IMR-90 (cell line): Measurements from ENCODE around the gene CDK6. TPM values are rescaled to one million over a fixed set of nuclear protein-coding genes. Genes with fewer than 3 reads are reported as not detected.

Experiments used
- ATAC-seq: fragments of 200-7000 bp; cut with Tn5 transposase; 2 replicates; pipeline ENCODE4 v1.9.1; 2020; ENCODE audit warnings: low read depth, mild to moderate bottlenecking, moderate library complexity
- BruUV-seq: library from RNA; stranded (reverse); fragments of 400-500 nt; replicated peaks from 2 replicates; lab custom pipeline; 2021; lab: Mats Ljungman, UMichigan
- CTCF ChIA-PET: fragments of 300-600 bp; formaldehyde crosslinking; extraction: SDS; loops from one replicate; lab custom pipeline; 2021; ENCODE audit warnings: antibody characterized with exemption; lab: Yijun Ruan, JAX
- POLR2A ChIA-PET: fragments of 300-600 bp; sonication (Branson Sonifier 250); formaldehyde crosslinking; loops from one replicate; lab custom pipeline; 2022; ENCODE audit warnings: antibody characterized with exemption; ENCODE audit not compliant: unreplicated experiment; lab: Charles Lee
- DNase-seq: peaks from one replicate; pipeline ENCODE4 v3.0.0; 2013
- H2AFZ ChIP-seq: replicated peaks from 2 replicates; pipeline ENCODE3; 2013; ENCODE audit warnings: low read length, mild to moderate bottlenecking; ENCODE audit not compliant: poor library complexity
- H2AK5ac ChIP-seq: 2 replicates; pipeline ENCODE4 v1.6.1; 2013; ENCODE audit warnings: low read depth, low read length, inconsistent platforms
- H2AK9ac ChIP-seq: replicated peaks from 2 replicates; pipeline ENCODE3; 2013; ENCODE audit warnings: mild to moderate bottlenecking, low read depth, low read length, moderate library complexity; ENCODE audit not compliant: poor library complexity
- H2BK120ac ChIP-seq: 2 replicates; pipeline ENCODE4 v1.6.1; 2013; ENCODE audit warnings: low read depth, low read length, inconsistent platforms
- H2BK15ac ChIP-seq: 3 replicates; pipeline ENCODE4 v1.6.1; 2013; ENCODE audit warnings: low read depth, low read length, inconsistent platforms
- H2BK20ac ChIP-seq: 2 replicates; pipeline ENCODE4 v1.6.1; 2013; ENCODE audit warnings: low read depth, mild to moderate bottlenecking, inconsistent platforms, low read length, moderate library complexity
- H2BK5ac ChIP-seq: 2 replicates; pipeline ENCODE4 v1.6.1; 2013; ENCODE audit warnings: mild to moderate bottlenecking, low read depth, low read length, inconsistent platforms; ENCODE audit not compliant: poor library complexity, severe bottlenecking
- H3K14ac ChIP-seq: replicated peaks from 2 replicates; pipeline ENCODE4 v1.6.1; 2013; ENCODE audit warnings: low read depth, low read length, inconsistent platforms
- H3K18ac ChIP-seq: 2 replicates; pipeline ENCODE4 v1.6.1; 2013; ENCODE audit warnings: low read depth, low read length, control low read depth
- H3K23ac ChIP-seq: 2 replicates; pipeline ENCODE4 v1.6.1; 2013; ENCODE audit warnings: low read depth, low read length, inconsistent platforms
- H3K27ac ChIP-seq: 2 replicates; pipeline ENCODE4 v1.5.1; 2013; ENCODE audit warnings: mild to moderate bottlenecking, control low read depth, low read length; ENCODE audit not compliant: insufficient read depth
- H3K27me3 ChIP-seq: 2 replicates; pipeline ENCODE4 v1.6.1; 2013; ENCODE audit warnings: low read length; ENCODE audit not compliant: control insufficient read depth, insufficient read depth
- H3K36me3 ChIP-seq: 2 replicates; pipeline ENCODE4 v1.6.1; 2013; ENCODE audit warnings: low read length, mixed read lengths; ENCODE audit not compliant: control insufficient read depth, insufficient read depth
- H3K4ac ChIP-seq: 2 replicates; pipeline ENCODE4 v1.6.1; 2013; ENCODE audit warnings: low read depth, low read length, inconsistent platforms
- H3K4me1 ChIP-seq: 2 replicates; pipeline ENCODE4 v1.6.1; 2013; ENCODE audit warnings: low read length, mixed read lengths; ENCODE audit not compliant: control insufficient read depth, insufficient read depth
- H3K4me2 ChIP-seq: 2 replicates; pipeline ENCODE4 v1.6.1; 2013; ENCODE audit warnings: low read depth, mild to moderate bottlenecking, control low read depth, low read length, moderate library complexity
- H3K4me3 ChIP-seq: 2 replicates; pipeline ENCODE4 v1.5.1; 2013; ENCODE audit warnings: low read depth, mild to moderate bottlenecking, control low read depth, low read length, moderate library complexity; ENCODE audit not compliant: insufficient read depth
- H3K56ac ChIP-seq: 2 replicates; pipeline ENCODE4 v1.6.1; 2013; ENCODE audit warnings: low read length, inconsistent platforms; ENCODE audit not compliant: insufficient read depth; ENCODE audit errors: extremely low read depth
- H3K79me1 ChIP-seq, 2 experiments: 2 replicates each; pipeline ENCODE4 v1.6.1; 2013; ENCODE audit warnings: low read length in 2 of 2, inconsistent platforms in 1 of 2, low read depth in 1 of 2
- H3K9ac ChIP-seq: 2 replicates; pipeline ENCODE4 v1.6.1; 2013; ENCODE audit warnings: low read depth, low read length, control low read depth
- H3K9me1 ChIP-seq: 2 replicates; pipeline ENCODE4 v1.6.1; 2013; ENCODE audit warnings: low read length, inconsistent platforms; ENCODE audit not compliant: insufficient read depth
- H3K9me3 ChIP-seq: 2 replicates; pipeline ENCODE4 v1.6.1; 2013; ENCODE audit warnings: low read length; ENCODE audit not compliant: control insufficient read depth, insufficient read depth
- H4K20me1 ChIP-seq: 2 replicates; pipeline ENCODE4 v1.6.1; 2013; ENCODE audit warnings: low read length, inconsistent platforms; ENCODE audit not compliant: insufficient read depth
- H4K5ac ChIP-seq: 2 replicates; pipeline ENCODE4 v1.6.1; 2013; ENCODE audit warnings: mild to moderate bottlenecking, low read depth, low read length, control low read depth
- H4K8ac ChIP-seq, 2 experiments: 2 replicates each; pipeline ENCODE4 v1.6.1; 2013; ENCODE audit warnings: low read depth in 2 of 2, low read length in 2 of 2, control low read depth in 1 of 2, inconsistent platforms in 1 of 2
- H4K91ac ChIP-seq: 2 replicates; pipeline ENCODE4 v1.6.1; 2013; ENCODE audit warnings: low read depth, low read length, inconsistent platforms; ENCODE audit not compliant: insufficient read depth
- BHLHE40 ChIP-seq: fragments of 150-350 bp; IDR thresholded peaks from 2 replicates; pipeline ENCODE4 v1.6.1; 2016; ENCODE audit warnings: mild to moderate bottlenecking, low read depth, low read length
- CEBPB ChIP-seq: IDR thresholded peaks from 2 replicates; pipeline ENCODE4 v1.6.1; 2012; ENCODE audit warnings: low read depth, low read length, improper control_type of control experiment
- FOS ChIP-seq: fragments of 150-350 bp; IDR thresholded peaks from 2 replicates; pipeline ENCODE4 v1.6.1; 2016; ENCODE audit warnings: low read depth, low read length
- MAFK ChIP-seq: IDR thresholded peaks from 2 replicates; pipeline ENCODE4 v1.6.1; 2012; ENCODE audit warnings: low read depth, low read length, improper control_type of control experiment
- MXI1 ChIP-seq: IDR thresholded peaks from 2 replicates; pipeline ENCODE4 v1.6.1; 2012; ENCODE audit warnings: low read depth, mild to moderate bottlenecking, low read length, moderate library complexity, borderline replicate concordance
- POLR2A ChIP-seq: IDR thresholded peaks from 2 replicates; pipeline ENCODE4 v1.6.1; 2012; ENCODE audit warnings: mild to moderate bottlenecking, low read depth, low read length
- RAD21 ChIP-seq: IDR thresholded peaks from 2 replicates; pipeline ENCODE4 v1.6.1; 2012; ENCODE audit warnings: low read length, improper control_type of control experiment
- RFX5 ChIP-seq: IDR thresholded peaks from 2 replicates; pipeline ENCODE4 v1.8.0; 2012; ENCODE audit warnings: low read depth, mild to moderate bottlenecking, low read length, moderate library complexity
- WGBS, 2 experiments: methylation state at CpG; one replicate each; pipeline versions ENCODE4 v1.1.5 to v1.1.7; 2013; ENCODE audit warnings: missing lambda C conversion rate in 2 of 2; ENCODE audit not compliant: insufficient read length in 1 of 2; ENCODE audit errors: extremely low coverage in 2 of 2; 5-methylcytosine and 5-hydroxymethylcytosine counted together
- dilution Hi-C: fragments of 300-500 bp; cut with HindIII; formaldehyde crosslinking; loops from one replicate; pipeline ENCODE4 v1.14.3; 2018; ENCODE audit warnings: low sequenced_read_pairs; ENCODE audit not compliant: unreplicated experiment
- in situ Hi-C: fragments of 300-500 bp; cut with MboI; formaldehyde crosslinking; loops from 3 replicates; pipeline ENCODE4 v1.14.3; 2019; ENCODE audit warnings: low sequenced_read_pairs, inconsistent platforms, mixed read lengths
- intact Hi-C: fragments of 100-400 bp; cut with micrococcal nuclease; formaldehyde crosslinking; loops from 2 replicates; pipeline ENCODE4 v1.10.0; 2022
- polyA plus RNA-seq, 3 experiments: library from polyadenylated mRNA; depleted of rRNA; stranded (reverse); fragments of >200 nt; gene quantifications; 2 replicates each; pipeline ENCODE4 v1.2.3, GENCODE V29; 2012; ENCODE audit warnings: low replicate concordance in 1 of 3
- total RNA-seq: library from RNA; depleted of rRNA; stranded (reverse); fragments of >200 nt; gene quantifications from 2 replicates; pipeline ENCODE4 v1.2.3, GENCODE V29; 2012
- TF ChIP-seq, protein P1 (sequence below): fragments of 150-350 bp; IDR thresholded peaks from 2 replicates; pipeline ENCODE4 v1.6.1; 2016; ENCODE audit warnings: low read depth, mild to moderate bottlenecking, low read length, moderate library complexity, borderline replicate concordance
- TF ChIP-seq, protein P2 (sequence below): fragments of 150-350 bp; IDR thresholded peaks from 2 replicates; pipeline ENCODE4 v1.6.1; 2017; ENCODE audit warnings: mild to moderate bottlenecking, antibody characterized with exemption, low read length, low read depth

Gene CDK6
- total and polyA plus RNA-seq, 2 of the 4 experiments (the other 2 are of a cell fraction) = 21.5 to 195 TPM

DNA sequence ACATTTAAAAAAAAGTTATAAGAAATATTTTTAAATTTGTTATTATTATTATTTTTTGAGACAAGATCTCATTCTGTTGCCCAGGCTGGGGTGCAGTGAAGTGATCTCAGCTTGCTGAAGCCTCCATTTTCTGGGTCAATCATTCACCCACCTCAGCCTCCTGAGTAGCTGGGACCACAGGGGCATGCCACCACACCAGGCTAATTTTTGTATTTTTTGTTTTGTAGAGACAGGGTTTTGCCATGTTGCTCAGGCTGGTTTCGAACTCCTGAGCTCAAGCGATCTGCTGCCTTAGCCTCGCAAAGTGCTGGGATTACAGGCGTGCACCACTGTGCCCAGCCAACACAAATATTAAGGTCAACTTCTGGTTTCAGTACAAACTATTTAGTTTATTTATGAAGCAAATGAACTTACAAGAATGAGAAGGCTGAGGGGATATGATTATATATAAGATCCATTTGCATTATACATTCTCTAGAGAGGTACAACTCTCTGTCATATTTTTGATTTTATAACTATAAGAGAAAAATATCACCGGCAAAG is 200.3 kb downstream of the CDK6 start:
- Histone ChIP-seq H3K14ac (no peak overlapping the region), H2BK15ac (no peak overlapping the region), H4K20me1 (peaks cover 16% of the 10 kb centered on the region), H3K4ac (no peak overlapping the region), H3K56ac (no peak overlapping the region), H3K9me1 (peaks cover 7% of the 10 kb centered on the region), H3K4me1 (peaks cover 6% of the 10 kb centered on the region), H3K4me2 (no peak overlapping the region), H3K4me3 (no peak overlapping the region), H3K27ac (0 out of 2 replicates have a peak overlapping the region, but pooled peaks have one; percentile 14), H4K5ac (no peak overlapping the region), H3K9me3 (no peaks in the 10 kb centered on the region), H3K18ac (no peak overlapping the region), H4K91ac (no peak overlapping the region), H2BK5ac (no peak overlapping the region), H3K36me3 (peaks cover 8% of the 10 kb centered on the region), H2AK9ac (no peak overlapping the region), H3K27me3 (no peaks in the 10 kb centered on the region), H4K8ac (no peak overlapping the region), H2BK120ac (no peak overlapping the region), H2AK5ac (no peak overlapping the region), H2AFZ (no peak overlapping the region), H3K79me1 (peaks cover 23 to 53% of the 10 kb centered on the region in 2 experiments), H2BK20ac (no peak overlapping the region), H3K9ac (no peak overlapping the region), H3K23ac (no peak overlapping the region)
- WGBS, 2 experiments = no CpG with 5 or more reads among the region's 5 CpGs
- intact Hi-C loops = no loop called here
- TF ChIP-seq RFX5 (no peak), POLR2A (no peak), RAD21 (no peak), MXI1 (no peak), MAFK (no peak), FOS (no peak), BHLHE40 (no peak), CEBPB (no peak)
- TF ChIP-seq, protein P1, sequence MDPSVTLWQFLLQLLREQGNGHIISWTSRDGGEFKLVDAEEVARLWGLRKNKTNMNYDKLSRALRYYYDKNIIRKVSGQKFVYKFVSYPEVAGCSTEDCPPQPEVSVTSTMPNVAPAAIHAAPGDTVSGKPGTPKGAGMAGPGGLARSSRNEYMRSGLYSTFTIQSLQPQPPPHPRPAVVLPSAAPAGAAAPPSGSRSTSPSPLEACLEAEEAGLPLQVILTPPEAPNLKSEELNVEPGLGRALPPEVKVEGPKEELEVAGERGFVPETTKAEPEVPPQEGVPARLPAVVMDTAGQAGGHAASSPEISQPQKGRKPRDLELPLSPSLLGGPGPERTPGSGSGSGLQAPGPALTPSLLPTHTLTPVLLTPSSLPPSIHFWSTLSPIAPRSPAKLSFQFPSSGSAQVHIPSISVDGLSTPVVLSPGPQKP = no peak
- TF ChIP-seq, protein P2, sequence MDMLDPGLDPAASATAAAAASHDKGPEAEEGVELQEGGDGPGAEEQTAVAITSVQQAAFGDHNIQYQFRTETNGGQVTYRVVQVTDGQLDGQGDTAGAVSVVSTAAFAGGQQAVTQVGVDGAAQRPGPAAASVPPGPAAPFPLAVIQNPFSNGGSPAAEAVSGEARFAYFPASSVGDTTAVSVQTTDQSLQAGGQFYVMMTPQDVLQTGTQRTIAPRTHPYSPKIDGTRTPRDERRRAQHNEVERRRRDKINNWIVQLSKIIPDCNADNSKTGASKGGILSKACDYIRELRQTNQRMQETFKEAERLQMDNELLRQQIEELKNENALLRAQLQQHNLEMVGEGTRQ = no peak
- dilution Hi-C loops = no loop called here
- POLR2A ChIA-PET = no interaction called here
- BruUV-seq = no TSS peak
- ATAC-seq (no peak), DNase-seq (peak; percentile 44)
- CTCF ChIA-PET = no interaction called here
- in situ Hi-C loops = no loop called here
